Panc1 (cell line): ENCODE results near the gene SLU7. TPM values are rescaled to one million over a fixed set of nuclear protein-coding genes. Genes with fewer than 3 reads are reported as not detected.

Experiments
- ATAC-seq: fragments of 200-7000 bp; cut with Tn5 transposase; 2 replicates; pipeline ENCODE4 v1.9.1; 2020; ENCODE audit warnings: mild to moderate bottlenecking, moderate library complexity
- BruUV-seq: library from RNA; stranded (reverse); fragments of 400-500 nt; replicated peaks from 2 replicates; lab custom pipeline; 2021; lab: Mats Ljungman, UMichigan
- CTCF ChIA-PET: fragments of 300-600 bp; sonication (Branson Sonifier 250); formaldehyde crosslinking; loops from one replicate; lab custom pipeline; 2022; ENCODE audit warnings: antibody characterized with exemption; lab: Charles Lee
- POLR2A ChIA-PET: fragments of 300-600 bp; sonication (Branson Sonifier 250); formaldehyde crosslinking; loops from one replicate; lab custom pipeline; 2022; ENCODE audit warnings: antibody characterized with exemption; lab: Charles Lee
- DNase-seq: peaks from one replicate; pipeline ENCODE4 v3.0.0-alpha.2; 2010; ENCODE audit warnings: low read depth, low spot score
- H3K27ac ChIP-seq: 2 replicates; pipeline ENCODE4 v1.5.1; 2011; ENCODE audit warnings: mild to moderate bottlenecking, low read length, inconsistent platforms
- H3K27me3 ChIP-seq: fragments of 200-500 bp; sonication (Bioruptor generic); 2 replicates; pipeline ENCODE4 v1.6.0; 2014; ENCODE audit warnings: low read length, inconsistent platforms; ENCODE audit not compliant: control insufficient read depth, insufficient read depth
- H3K36me3 ChIP-seq: fragments of 200-500 bp; sonication (Bioruptor generic); 2 replicates; pipeline ENCODE4 v1.5.1; 2014; ENCODE audit warnings: inconsistent platforms, mild to moderate bottlenecking, low read length, moderate library complexity; ENCODE audit not compliant: control insufficient read depth, insufficient read depth
- H3K4me1 ChIP-seq: 2 replicates; pipeline ENCODE4 v1.5.1; 2011; ENCODE audit warnings: inconsistent platforms, mild to moderate bottlenecking, low read length, moderate library complexity; ENCODE audit not compliant: control insufficient read depth, insufficient read depth
- H3K4me3 ChIP-seq, 2 experiments: 2 replicates each; pipeline ENCODE4 v1.5.1; 2011 to 2012; ENCODE audit warnings: low read depth in 2 of 2, low read length in 2 of 2, mild to moderate bottlenecking in 2 of 2, inconsistent platforms in 1 of 2, moderate library complexity in 1 of 2
- H3K9me3 ChIP-seq: fragments of 200-500 bp; sonication (Bioruptor generic); 2 replicates; pipeline ENCODE4 v1.5.1; 2014; ENCODE audit warnings: low read depth, mild to moderate bottlenecking, inconsistent platforms, low read length, moderate library complexity; ENCODE audit not compliant: control insufficient read depth, insufficient read depth
- POLR2AphosphoS5 ChIP-seq: IDR thresholded peaks from 2 replicates; pipeline ENCODE4 v1.6.1; 2012; ENCODE audit warnings: mild to moderate bottlenecking, low read depth, low read length, moderate library complexity
- SIN3A ChIP-seq: IDR thresholded peaks from 2 replicates; pipeline ENCODE4 v1.6.1; 2012; ENCODE audit warnings: low read depth, mild to moderate bottlenecking, low read length, moderate library complexity, borderline replicate concordance; ENCODE audit not compliant: insufficient read depth
- TCF7L2 ChIP-seq: IDR thresholded peaks from 2 replicates; pipeline ENCODE4 v1.6.1; 2011; ENCODE audit warnings: mild to moderate bottlenecking, low read depth, low read length, inconsistent platforms
- in situ Hi-C: cut with HindIII; loops from 2 replicates; pipeline ENCODE4 v1.10.0; 2016; ENCODE audit warnings: low sequenced_read_pairs, low pct_unique_long_range_greater_than_20kb
- intact Hi-C: fragments of 100-400 bp; cut with micrococcal nuclease; formaldehyde crosslinking; loops from one replicate; pipeline ENCODE4 v1.10.0; 2022; ENCODE audit not compliant: unreplicated experiment
- total RNA-seq: library from RNA; stranded (reverse); gene quantifications from one replicate; pipeline ENCODE4 v1.2.1, GENCODE V29; 2021; ENCODE audit not compliant: unreplicated experiment
- TF ChIP-seq, protein P1 (sequence below), 2 experiments: IDR thresholded peaks; 2 replicates each; pipeline ENCODE4 v1.6.1; 2011 to 2012; ENCODE audit warnings: low read depth in 2 of 2, control low read depth in 1 of 2, low read length in 1 of 2, mild to moderate bottlenecking in 1 of 2, moderate library complexity in 1 of 2; ENCODE audit not compliant: insufficient read depth in 1 of 2
- TF ChIP-seq, protein P2 (sequence below): fragments of 450-650 bp; IDR thresholded peaks from 2 replicates; pipeline ENCODE4 v1.5.1; 2017; ENCODE audit warnings: mild to moderate bottlenecking

Gene SLU7
- total RNA-seq, 1 experiment from 2014 or later, result 45.7 TPM

DNA sequence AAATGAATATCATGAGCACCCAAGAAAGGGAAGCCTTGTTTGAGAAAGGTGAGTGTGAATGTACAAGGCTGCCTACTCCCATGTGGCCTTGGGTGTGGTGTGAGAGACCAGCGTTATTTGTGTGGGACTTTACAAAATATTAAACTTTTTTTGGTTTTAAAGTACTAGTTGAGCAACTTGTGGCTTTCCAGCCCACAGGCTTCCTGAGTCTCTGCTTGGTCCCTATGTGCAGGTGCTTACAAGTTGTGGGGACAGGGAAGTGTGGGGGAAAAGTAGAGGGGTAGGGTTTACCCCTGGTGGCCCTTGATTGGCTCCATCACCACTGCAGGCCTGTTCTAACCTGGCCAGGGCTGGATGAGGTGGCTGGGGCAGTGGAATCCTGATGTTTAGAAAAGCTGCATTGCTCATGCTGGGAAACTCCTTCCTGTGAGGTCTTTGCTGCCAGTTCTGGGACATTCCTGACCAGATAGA is 22.5 kb upstream of the SLU7 start:
- ATAC-seq (no peak), DNase-seq (no peak)
- Histone ChIP-seq H3K4me3 (no peak overlapping the region), H3K4me1 (peaks cover 6% of the 10 kb centered on the region; the same call in 1 of the 2 replicates), H3K27me3 (no peaks in the 10 kb centered on the region), H3K27ac (no peak overlapping the region), H3K36me3 (no peaks in the 10 kb centered on the region), H3K9me3 (no peaks in the 10 kb centered on the region)
- intact Hi-C loops, result no loop called here
- in situ Hi-C loops, result no loop called here
- POLR2A ChIA-PET, result no interaction called here
- TF ChIP-seq TCF7L2, result no peak
- TF ChIP-seq, protein P1, sequence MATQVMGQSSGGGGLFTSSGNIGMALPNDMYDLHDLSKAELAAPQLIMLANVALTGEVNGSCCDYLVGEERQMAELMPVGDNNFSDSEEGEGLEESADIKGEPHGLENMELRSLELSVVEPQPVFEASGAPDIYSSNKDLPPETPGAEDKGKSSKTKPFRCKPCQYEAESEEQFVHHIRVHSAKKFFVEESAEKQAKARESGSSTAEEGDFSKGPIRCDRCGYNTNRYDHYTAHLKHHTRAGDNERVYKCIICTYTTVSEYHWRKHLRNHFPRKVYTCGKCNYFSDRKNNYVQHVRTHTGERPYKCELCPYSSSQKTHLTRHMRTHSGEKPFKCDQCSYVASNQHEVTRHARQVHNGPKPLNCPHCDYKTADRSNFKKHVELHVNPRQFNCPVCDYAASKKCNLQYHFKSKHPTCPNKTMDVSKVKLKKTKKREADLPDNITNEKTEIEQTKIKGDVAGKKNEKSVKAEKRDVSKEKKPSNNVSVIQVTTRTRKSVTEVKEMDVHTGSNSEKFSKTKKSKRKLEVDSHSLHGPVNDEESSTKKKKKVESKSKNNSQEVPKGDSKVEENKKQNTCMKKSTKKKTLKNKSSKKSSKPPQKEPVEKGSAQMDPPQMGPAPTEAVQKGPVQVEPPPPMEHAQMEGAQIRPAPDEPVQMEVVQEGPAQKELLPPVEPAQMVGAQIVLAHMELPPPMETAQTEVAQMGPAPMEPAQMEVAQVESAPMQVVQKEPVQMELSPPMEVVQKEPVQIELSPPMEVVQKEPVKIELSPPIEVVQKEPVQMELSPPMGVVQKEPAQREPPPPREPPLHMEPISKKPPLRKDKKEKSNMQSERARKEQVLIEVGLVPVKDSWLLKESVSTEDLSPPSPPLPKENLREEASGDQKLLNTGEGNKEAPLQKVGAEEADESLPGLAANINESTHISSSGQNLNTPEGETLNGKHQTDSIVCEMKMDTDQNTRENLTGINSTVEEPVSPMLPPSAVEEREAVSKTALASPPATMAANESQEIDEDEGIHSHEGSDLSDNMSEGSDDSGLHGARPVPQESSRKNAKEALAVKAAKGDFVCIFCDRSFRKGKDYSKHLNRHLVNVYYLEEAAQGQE (IDR thresholded peaks at IDR 0.05; ENCODE audit: insufficient read depth in 1 of 2, low read depth in 2 of 2, low read length in 1 of 2), result no peak
- no peak for TF ChIP-seq SIN3A
- TF ChIP-seq, protein P2, sequence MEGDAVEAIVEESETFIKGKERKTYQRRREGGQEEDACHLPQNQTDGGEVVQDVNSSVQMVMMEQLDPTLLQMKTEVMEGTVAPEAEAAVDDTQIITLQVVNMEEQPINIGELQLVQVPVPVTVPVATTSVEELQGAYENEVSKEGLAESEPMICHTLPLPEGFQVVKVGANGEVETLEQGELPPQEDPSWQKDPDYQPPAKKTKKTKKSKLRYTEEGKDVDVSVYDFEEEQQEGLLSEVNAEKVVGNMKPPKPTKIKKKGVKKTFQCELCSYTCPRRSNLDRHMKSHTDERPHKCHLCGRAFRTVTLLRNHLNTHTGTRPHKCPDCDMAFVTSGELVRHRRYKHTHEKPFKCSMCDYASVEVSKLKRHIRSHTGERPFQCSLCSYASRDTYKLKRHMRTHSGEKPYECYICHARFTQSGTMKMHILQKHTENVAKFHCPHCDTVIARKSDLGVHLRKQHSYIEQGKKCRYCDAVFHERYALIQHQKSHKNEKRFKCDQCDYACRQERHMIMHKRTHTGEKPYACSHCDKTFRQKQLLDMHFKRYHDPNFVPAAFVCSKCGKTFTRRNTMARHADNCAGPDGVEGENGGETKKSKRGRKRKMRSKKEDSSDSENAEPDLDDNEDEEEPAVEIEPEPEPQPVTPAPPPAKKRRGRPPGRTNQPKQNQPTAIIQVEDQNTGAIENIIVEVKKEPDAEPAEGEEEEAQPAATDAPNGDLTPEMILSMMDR, result no peak
- no peak for TF ChIP-seq POLR2AphosphoS5
- BruUV-seq, result no TSS peak
- CTCF ChIA-PET, result no interaction called here

GRCh38 chr5:160439205-160439600 is 20.3 kb upstream of the SLU7 start:
- ChIA-PET CTCF (interaction anchor here (0.7 to 2.1 kb wide), 5 partner anchors 20 to 209 kb away, joined by 3 to 15 read pairs (median 3); no protein-coding TSS in a partner anchor), POLR2A (no interaction called here)
- Histone ChIP-seq H3K27me3 (no peaks in the 10 kb centered on the region), H3K4me3 (peak overlapping the region; percentile 39 to 62), H3K36me3 (no peaks in the 10 kb centered on the region), H3K4me1 (peaks cover 6% of the 10 kb centered on the region; the same call in 1 of the 2 replicates), H3K27ac (peak overlapping the region; percentile 72; the same call in 1 of the 2 replicates), H3K9me3 (no peaks in the 10 kb centered on the region)
- no TSS peak for BruUV-seq
- in situ Hi-C loops, result no loop called here
- DNase-seq (peak; percentile 88), ATAC-seq (peak; percentile 95)
- intact Hi-C loops, result loop anchor here (5.0 kb wide), 2 partner anchors 68 to 348 kb away; no protein-coding TSS in a partner anchor
- TF ChIP-seq TCF7L2 (no peak), POLR2AphosphoS5 (no peak), SIN3A (no peak)
- TF ChIP-seq, protein P2, result peak; percentile 86
- TF ChIP-seq, protein P1 (IDR thresholded peaks at IDR 0.05; ENCODE audit: insufficient read depth in 1 of 2, low read depth in 2 of 2, low read length in 1 of 2), result no peak
